ENCODE results near the gene IGSF8. TPM values are rescaled to one million over a fixed set of nuclear protein-coding genes. Genes with fewer than 3 reads are reported as not detected.

The IGSF8 gene
- polyA plus RNA-seq, 1 donor from 2014 or later, result 27.3 TPM

DNA sequence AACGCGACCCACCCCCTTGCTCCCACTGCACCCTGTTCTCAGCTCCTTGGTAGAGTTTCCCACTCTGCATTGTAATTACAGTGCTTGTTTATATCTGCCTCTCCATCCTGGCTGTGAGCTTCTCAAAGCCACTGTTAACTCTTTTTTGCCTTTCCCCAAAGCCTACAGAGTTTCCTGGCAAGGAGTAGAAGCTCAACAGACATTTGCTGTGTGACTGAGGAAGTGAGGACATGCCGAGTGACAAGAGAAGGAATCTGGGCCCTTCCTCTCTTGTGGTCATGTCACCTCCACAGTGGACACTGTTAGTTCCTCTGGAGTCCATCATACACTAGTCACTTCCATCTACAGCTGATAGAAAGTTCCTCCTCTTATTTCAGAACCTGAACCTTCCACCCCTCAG lies 6.1 kb upstream of the IGSF8 start:
- Histone ChIP-seq H3K27ac (ENCODE audit: low read length) (no peak overlapping the region), H3K9me2 (ENCODE audit: insufficient read depth, low read length) (no peaks in the 10 kb centered on the region), H3K9me3 (ENCODE audit: low read length) (no peaks in the 10 kb centered on the region), H2AFZ (ENCODE audit: low read depth, low read length) (no peak overlapping the region), H3K4me3 (ENCODE audit: low read length) (no peak overlapping the region), H3K27me3 (ENCODE audit: insufficient read depth, low read depth, low read length) (no peaks in the 10 kb centered on the region), H3K9ac (ENCODE audit: low read length) (no peak overlapping the region), H3K79me2 (replicated peaks; ENCODE audit: insufficient read depth, low read length) (no peaks in the 10 kb centered on the region), H4K20me1 (ENCODE audit: insufficient read depth) (no peaks in the 10 kb centered on the region), H3K36me3 (ENCODE audit: insufficient read depth, low read length) (no peaks in the 10 kb centered on the region), H3F3A (ENCODE audit: insufficient read depth, low read length, poor library complexity, severe bottlenecking) (no peaks in the 10 kb centered on the region), H3K4me2 (ENCODE audit: low read length) (no peak overlapping the region)
- TF ChIP-seq CTCF (IDR thresholded peaks at IDR 0.05; ENCODE audit: poor library complexity, severe bottlenecking), result no peak
- TF ChIP-seq SMC3 (conservative IDR thresholded peaks at IDR 0.05; ENCODE audit: poor library complexity), result no peak
- no peak for TF ChIP-seq TAF1 (IDR thresholded peaks at IDR 0.05; ENCODE audit: low read depth)
- no peak for TF ChIP-seq EZH2 (IDR thresholded peaks at IDR 0.05; ENCODE audit: borderline replicate concordance, insufficient read depth, low read length, poor library complexity, severe bottlenecking)
- TF ChIP-seq RAD21 (conservative IDR thresholded peaks at IDR 0.05), result no peak

DNA sequence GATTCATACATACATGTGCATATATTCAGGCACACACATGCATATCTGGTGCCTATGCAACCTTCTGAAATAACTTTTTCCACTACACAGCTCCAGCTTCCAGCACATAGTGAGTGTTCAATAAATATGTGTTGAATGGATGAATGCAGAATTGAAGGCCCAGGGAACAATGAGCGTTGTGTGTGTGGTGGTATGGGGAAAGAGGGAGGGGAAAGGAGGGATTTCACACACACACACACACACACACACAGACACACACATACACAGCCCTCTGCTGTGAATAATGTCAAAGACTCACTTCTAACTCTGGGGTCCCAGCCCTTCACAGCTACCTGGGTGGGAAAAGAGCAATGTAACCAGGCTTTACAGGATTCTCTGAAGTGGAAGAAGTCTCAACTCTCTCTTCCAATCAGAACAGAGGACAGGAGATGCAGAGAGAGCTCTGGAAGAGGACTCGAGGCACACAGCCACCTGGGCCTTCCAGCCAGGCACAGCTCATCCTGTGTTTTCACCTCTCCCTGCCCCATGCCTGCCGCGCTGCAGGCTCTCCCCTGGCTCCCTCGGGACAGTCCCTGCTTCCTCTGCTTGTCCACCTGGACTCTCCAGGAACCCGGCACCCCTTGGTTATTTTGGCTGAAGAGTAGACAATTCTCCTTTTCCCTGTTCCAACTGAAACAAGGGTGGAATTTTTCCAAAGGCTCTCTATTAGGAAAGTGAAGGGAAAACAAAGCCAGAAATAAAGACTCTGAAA lies 5.4 kb upstream of the IGSF8 start:
- TF ChIP-seq REST (IDR thresholded peaks at IDR 0.05; ENCODE audit: borderline replicate concordance) (no peak), CTCF (IDR thresholded peaks at IDR 0.05; ENCODE audit: poor library complexity, severe bottlenecking) (no peak), SMC3 (conservative IDR thresholded peaks at IDR 0.05; ENCODE audit: poor library complexity) (no peak), MXI1 (conservative IDR thresholded peaks at IDR 0.05; ENCODE audit: poor library complexity, severe bottlenecking) (no peak), EP300 (conservative IDR thresholded peaks at IDR 0.05; ENCODE audit: poor library complexity, severe bottlenecking) (no peak), POLR2AphosphoS5 (IDR thresholded peaks at IDR 0.05) (no peak), TAF1 (IDR thresholded peaks at IDR 0.05; ENCODE audit: low read depth) (no peak), RAD21 (conservative IDR thresholded peaks at IDR 0.05) (no peak)
- no peaks in the 10 kb centered on the region for H3K36me3 ChIP-seq (ENCODE audit: insufficient read depth, low read length)
- H3K27ac ChIP-seq (ENCODE audit: low read length), result no peak overlapping the region
- H3K79me2 ChIP-seq (replicated peaks; ENCODE audit: insufficient read depth, low read length), result no peaks in the 10 kb centered on the region
- no peaks in the 10 kb centered on the region for H4K20me1 ChIP-seq (ENCODE audit: insufficient read depth)
- H2AFZ ChIP-seq (ENCODE audit: low read depth, low read length), result no peak overlapping the region
- no peaks in the 10 kb centered on the region for H3K9me2 ChIP-seq (ENCODE audit: insufficient read depth, low read length)
- H3K4me3 ChIP-seq (ENCODE audit: low read length), result no peak overlapping the region
- H3K4me2 ChIP-seq (ENCODE audit: low read length), result no peak overlapping the region
- H3F3A ChIP-seq (ENCODE audit: insufficient read depth, low read length, poor library complexity, severe bottlenecking), result no peaks in the 10 kb centered on the region
- no peak overlapping the region for H3K9ac ChIP-seq (ENCODE audit: low read length)
- no peaks in the 10 kb centered on the region for H3K27me3 ChIP-seq (ENCODE audit: insufficient read depth, low read depth, low read length)
- H3K9me3 ChIP-seq (ENCODE audit: low read length), result no peaks in the 10 kb centered on the region
